ENCODE results near the gene ADORA2B. TPM values are rescaled to one million over a fixed set of nuclear protein-coding genes. Genes with fewer than 3 reads are reported as not detected.

ADORA2B gene
- total RNA-seq, result 5.5 and 7.5 TPM in 2 replicates

DNA sequence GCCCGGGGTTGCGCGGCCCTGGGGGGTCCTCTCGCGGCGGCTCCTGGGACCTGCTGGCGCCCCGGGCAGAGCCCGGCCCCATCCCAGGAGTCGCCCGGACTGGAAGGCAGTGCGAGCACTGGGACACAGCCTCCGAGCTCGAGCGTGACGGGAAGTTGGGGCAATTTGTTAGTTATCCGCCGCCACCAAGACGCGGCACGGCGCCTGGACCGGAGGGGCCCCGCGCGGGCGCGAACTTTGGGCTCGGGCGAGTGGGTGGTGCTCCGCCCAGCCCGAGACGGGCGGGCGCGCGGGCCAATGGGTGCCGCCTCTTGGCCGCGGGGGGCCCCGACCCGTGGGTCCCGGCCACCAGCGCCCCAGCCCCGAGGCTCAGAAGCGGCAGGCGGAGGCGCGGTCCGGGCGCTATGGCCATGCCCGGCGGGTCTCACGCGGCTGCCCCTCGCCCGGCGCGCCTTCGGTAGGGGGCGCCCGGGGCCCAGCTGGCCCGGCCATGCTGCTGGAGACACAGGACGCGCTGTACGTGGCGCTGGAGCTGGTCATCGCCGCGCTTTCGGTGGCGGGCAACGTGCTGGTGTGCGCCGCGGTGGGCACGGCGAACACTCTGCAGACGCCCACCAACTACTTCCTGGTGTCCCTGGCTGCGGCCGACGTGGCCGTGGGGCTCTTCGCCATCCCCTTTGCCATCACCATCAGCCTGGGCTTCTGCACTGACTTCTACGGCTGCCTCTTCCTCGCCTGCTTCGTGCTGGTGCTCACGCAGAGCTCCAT is at the start of gene ADORA2B:
Gene ADORA2B, plus strand, starts transcription at position 372 of the 768 bp plus-strand sequence. Its CDS starts 119 bp downstream, at position 491.

DNA sequence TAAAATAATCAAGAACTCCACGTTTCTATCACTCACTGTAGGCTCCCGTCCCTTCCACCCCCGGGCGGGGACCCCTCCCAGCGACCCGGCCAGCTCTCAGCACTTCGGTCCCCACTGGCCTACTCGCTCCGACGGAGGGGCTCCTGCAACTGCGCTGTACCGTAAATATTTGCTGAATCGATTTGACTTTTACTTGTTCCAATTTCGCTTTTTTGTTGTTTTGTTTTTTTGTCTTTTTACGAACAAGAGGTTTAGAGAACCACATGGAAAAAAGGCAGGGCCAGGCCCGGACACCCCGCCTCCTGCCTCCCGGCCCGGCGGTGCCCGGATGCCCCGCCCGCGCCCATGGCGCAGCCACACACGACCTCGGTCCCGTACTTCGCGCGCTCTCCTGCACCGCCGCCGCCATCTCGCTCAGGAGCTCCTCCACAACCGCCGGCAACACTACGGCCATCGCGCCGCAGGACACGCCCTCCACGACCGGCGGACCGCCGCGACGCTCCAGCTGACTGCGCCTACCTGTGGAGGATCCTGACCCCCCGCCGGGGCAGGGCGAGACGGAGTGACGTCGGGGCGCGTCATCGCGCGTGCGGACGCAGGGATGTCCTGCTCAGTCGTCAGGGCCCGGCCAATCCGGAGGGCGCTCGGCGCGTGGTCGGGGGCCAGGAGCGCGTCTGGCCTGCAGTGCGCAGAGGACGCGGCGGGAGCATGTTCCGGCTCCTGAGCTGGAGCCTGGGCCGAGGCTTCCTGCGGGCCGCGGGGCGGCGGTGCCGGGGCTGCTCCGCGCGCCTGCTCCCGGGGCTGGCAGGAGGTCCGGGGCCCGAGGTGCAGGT is 54.4 kb downstream of the ADORA2B start, which contains the start of the genes TTC19 and ZSWIM7:
Gene TTC19, plus strand, starts transcription at position 684 of the 833 bp plus-strand sequence. Its CDS starts 25 bp downstream, at position 709.
Gene ZSWIM7, minus strand, starts transcription at position 564 of the 833 bp plus-strand sequence. Its CDS starts 110 bp downstream, at position 454.

Other genes with a start within 250 kb of the ADORA2B start
- gene ZNF286A, start 245.4 kb upstream of the ADORA2B start, total RNA-seq, result 47.0 and 51.2 TPM in 2 replicates
- gene TBC1D26, start 212.8 kb upstream of the ADORA2B start, total RNA-seq, result not detected in 2 replicates
- 11.0 and 16.0 TPM in 2 replicates for gene ZSWIM7, start 54.6 kb downstream of the ADORA2B start, total RNA-seq
- gene TTC19, start 54.7 kb downstream of the ADORA2B start, total RNA-seq, result 41.4 and 61.7 TPM in 2 replicates

All from vein endothelial cell (primary cell).